Activated naive CD4-positive, alpha-beta T cell treated with anti-CD3 and anti-CD28 coated beads, Interleukin-2, amount 50 U/mL, for 24 hours (primary cell): ENCODE data around the gene EPOP.

ENCODE experiments used
- H3K27ac Mint-ChIP-seq: one replicate; pipeline ENCODE4 v1.8.0; 2021; ENCODE audit warnings: mild to moderate bottlenecking, mixed read lengths
- H3K27me3 Mint-ChIP-seq: one replicate; pipeline ENCODE4 v1.8.0; 2021; ENCODE audit warnings: mixed read lengths
- H3K36me3 Mint-ChIP-seq: one replicate; pipeline ENCODE4 v1.8.0; 2021; ENCODE audit warnings: mixed read lengths
- H3K4me1 Mint-ChIP-seq: one replicate; pipeline ENCODE4 v1.8.0; 2021; ENCODE audit warnings: mixed read lengths
- H3K4me3 Mint-ChIP-seq: one replicate; pipeline ENCODE4 v1.8.0; 2021; ENCODE audit warnings: mild to moderate bottlenecking, mixed read lengths
- H3K9me3 Mint-ChIP-seq: one replicate; pipeline ENCODE4 v1.8.0; 2021; ENCODE audit warnings: mixed read lengths

EPOP gene

GRCh38 chr17:38674749-38675615 lies at the start of gene EPOP:
Gene EPOP (minus strand): TSS chr17:38674957. CDS start chr17:38674495, 462 bp downstream.
- Mint-ChIP-seq H3K27me3 (peaks cover 7% of the 10 kb centered on the region), H3K4me3 (peak within 1 kb of the TSS; percentile 79), H3K4me1 (peaks cover 43% of the 10 kb centered on the region), H3K27ac (peak within 1 kb of the TSS; percentile 95), H3K9me3 (no peaks in the 10 kb centered on the region), H3K36me3 (no peaks in the 10 kb centered on the region)

- H3K36me3 Mint-ChIP-seq: peaks cover 14% of the 10 kb centered on the region
- no peaks in the 10 kb centered on the region for H3K27me3 Mint-ChIP-seq
- no peak overlapping the region for H3K27ac Mint-ChIP-seq
- no peaks in the 10 kb centered on the region for H3K9me3 Mint-ChIP-seq
- no peak overlapping the region for H3K4me3 Mint-ChIP-seq
- peaks cover 58% of the 10 kb centered on the region for H3K4me1 Mint-ChIP-seq
Observed at GRCh38 chr17:38721802-38722201, 47.0 kb upstream of the EPOP start.

GRCh38 chr17:38720941-38721340 lies 46.2 kb upstream of the EPOP start:
- H3K4me3 Mint-ChIP-seq: no peak overlapping the region
- peak overlapping the region; percentile 49 for H3K27ac Mint-ChIP-seq
- H3K4me1 Mint-ChIP-seq: peaks cover 54% of the 10 kb centered on the region
- peaks cover 14% of the 10 kb centered on the region for H3K36me3 Mint-ChIP-seq
- H3K27me3 Mint-ChIP-seq: no peaks in the 10 kb centered on the region
- no peaks in the 10 kb centered on the region for H3K9me3 Mint-ChIP-seq

- Mint-ChIP-seq H3K9me3 (no peaks in the 10 kb centered on the region), H3K27me3 (no peaks in the 10 kb centered on the region), H3K36me3 (peaks cover 14% of the 10 kb centered on the region), H3K4me1 (peaks cover 54% of the 10 kb centered on the region), H3K4me3 (no peak overlapping the region), H3K27ac (no peak overlapping the region)
Observed at GRCh38 chr17:38719943-38720641, 45.3 kb upstream of the EPOP start.

GRCh38 chr17:38719289-38719942 lies 44.7 kb upstream of the EPOP start:
- H3K36me3 Mint-ChIP-seq: peaks cover 18% of the 10 kb centered on the region
- no peaks in the 10 kb centered on the region for H3K9me3 Mint-ChIP-seq
- H3K27ac Mint-ChIP-seq: peak overlapping the region; percentile 41
- peaks cover 54% of the 10 kb centered on the region for H3K4me1 Mint-ChIP-seq
- H3K27me3 Mint-ChIP-seq: no peaks in the 10 kb centered on the region
- H3K4me3 Mint-ChIP-seq: no peak overlapping the region

- no peaks in the 10 kb centered on the region for H3K27me3 Mint-ChIP-seq
- peaks cover 54% of the 10 kb centered on the region for H3K4me1 Mint-ChIP-seq
- H3K9me3 Mint-ChIP-seq: no peaks in the 10 kb centered on the region
- no peak overlapping the region for H3K4me3 Mint-ChIP-seq
- peak overlapping the region; percentile 84 for H3K27ac Mint-ChIP-seq
- H3K36me3 Mint-ChIP-seq: peaks cover 16% of the 10 kb centered on the region
Observed at GRCh38 chr17:38717139-38717745, 42.5 kb upstream of the EPOP start.

GRCh38 chr17:38716368-38717005 lies 41.7 kb upstream of the EPOP start:
- H3K4me3 Mint-ChIP-seq: no peak overlapping the region
- H3K36me3 Mint-ChIP-seq: peaks cover 16% of the 10 kb centered on the region
- H3K4me1 Mint-ChIP-seq: peaks cover 59% of the 10 kb centered on the region
- no peaks in the 10 kb centered on the region for H3K27me3 Mint-ChIP-seq
- H3K9me3 Mint-ChIP-seq: no peaks in the 10 kb centered on the region
- H3K27ac Mint-ChIP-seq: no peak overlapping the region

GRCh38 chr17:38715216-38715943 lies 40.6 kb upstream of the EPOP start:
- H3K4me1 Mint-ChIP-seq: peaks cover 59% of the 10 kb centered on the region
- peak overlapping the region; percentile 45 for H3K4me3 Mint-ChIP-seq
- no peaks in the 10 kb centered on the region for H3K9me3 Mint-ChIP-seq
- no peaks in the 10 kb centered on the region for H3K27me3 Mint-ChIP-seq
- peaks cover 14% of the 10 kb centered on the region for H3K36me3 Mint-ChIP-seq
- H3K27ac Mint-ChIP-seq: peak overlapping the region; percentile 85

GRCh38 chr17:38713456-38714075 lies 38.8 kb upstream of the EPOP start:
- Mint-ChIP-seq H3K9me3 (no peaks in the 10 kb centered on the region), H3K4me1 (peaks cover 70% of the 10 kb centered on the region), H3K36me3 (peaks cover 15% of the 10 kb centered on the region), H3K27me3 (no peaks in the 10 kb centered on the region), H3K4me3 (no peak overlapping the region), H3K27ac (peak overlapping the region; percentile 51)

GRCh38 chr17:38712593-38712992 lies 37.8 kb upstream of the EPOP start:
- H3K27me3 Mint-ChIP-seq: no peaks in the 10 kb centered on the region
- peaks cover 17% of the 10 kb centered on the region for H3K36me3 Mint-ChIP-seq
- H3K4me3 Mint-ChIP-seq: no peak overlapping the region
- H3K4me1 Mint-ChIP-seq: peaks cover 71% of the 10 kb centered on the region
- peak overlapping the region; percentile 70 for H3K27ac Mint-ChIP-seq
- no peaks in the 10 kb centered on the region for H3K9me3 Mint-ChIP-seq

GRCh38 chr17:38711792-38712571 lies 37.2 kb upstream of the EPOP start:
- H3K27me3 Mint-ChIP-seq: no peaks in the 10 kb centered on the region
- H3K4me1 Mint-ChIP-seq: peaks cover 73% of the 10 kb centered on the region
- no peaks in the 10 kb centered on the region for H3K9me3 Mint-ChIP-seq
- no peak overlapping the region for H3K4me3 Mint-ChIP-seq
- peaks cover 21% of the 10 kb centered on the region for H3K36me3 Mint-ChIP-seq
- H3K27ac Mint-ChIP-seq: peak overlapping the region; percentile 70

- H3K27ac Mint-ChIP-seq: peak overlapping the region; percentile 35
- H3K9me3 Mint-ChIP-seq: no peaks in the 10 kb centered on the region
- H3K36me3 Mint-ChIP-seq: peaks cover 19% of the 10 kb centered on the region
- H3K4me1 Mint-ChIP-seq: peaks cover 69% of the 10 kb centered on the region
- H3K4me3 Mint-ChIP-seq: no peak overlapping the region
- no peaks in the 10 kb centered on the region for H3K27me3 Mint-ChIP-seq
Observed at GRCh38 chr17:38710985-38711384, 36.2 kb upstream of the EPOP start.

- Mint-ChIP-seq H3K27ac (peak overlapping the region; percentile 69), H3K36me3 (peaks cover 19% of the 10 kb centered on the region), H3K27me3 (no peaks in the 10 kb centered on the region), H3K4me1 (peaks cover 65% of the 10 kb centered on the region), H3K4me3 (no peak overlapping the region), H3K9me3 (no peaks in the 10 kb centered on the region)
Observed at GRCh38 chr17:38710604-38710962, 35.8 kb upstream of the EPOP start.
